NK-92 (cell line): ENCODE results near the gene TUBB2B.

Experiments used
- DNase-seq: peaks from one replicate; lab custom pipeline; 2025; ENCODE audit not compliant: unreplicated experiment; lab: John Stamatoyannopoulos, UW

Gene TUBB2B

DNA sequence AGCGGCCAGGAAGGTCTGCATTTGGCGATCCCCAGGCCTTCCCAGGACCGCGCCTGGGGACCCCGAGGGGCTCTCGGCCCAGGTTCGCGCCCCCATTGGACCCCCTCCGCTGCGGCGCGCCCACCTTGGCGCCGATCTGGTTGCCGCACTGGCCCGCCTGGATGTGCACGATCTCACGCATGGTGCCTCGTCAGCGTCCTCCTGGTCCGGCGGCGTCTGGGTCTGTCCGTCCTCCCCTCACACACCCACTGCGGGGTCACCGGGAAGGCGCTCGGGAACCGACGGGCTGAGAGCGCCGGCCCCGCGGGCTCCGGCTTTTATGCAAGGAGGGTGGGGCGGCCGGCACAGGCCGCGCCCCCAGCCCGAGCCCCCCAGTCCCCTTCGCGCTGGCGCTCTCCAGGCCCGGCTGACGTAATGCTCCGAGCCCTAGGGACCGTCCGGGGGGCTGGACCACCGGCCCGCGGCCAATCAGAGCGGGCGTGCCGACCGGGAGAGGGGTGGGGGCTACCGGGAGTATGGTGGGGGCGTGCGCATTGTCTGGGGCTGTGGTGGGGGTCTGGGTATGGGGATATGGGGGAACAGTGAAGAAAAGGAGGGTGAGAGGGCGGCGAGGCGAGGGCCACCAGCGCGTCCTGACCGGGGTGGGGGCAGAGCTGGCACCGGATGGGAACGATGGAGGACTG is at the start of gene TUBB2B:
Gene TUBB2B, minus strand, starts transcription at position 291 of the 683 bp plus-strand sequence. Its CDS starts 110 bp downstream, at position 181.
- DNase-seq, result no peak

DNA sequence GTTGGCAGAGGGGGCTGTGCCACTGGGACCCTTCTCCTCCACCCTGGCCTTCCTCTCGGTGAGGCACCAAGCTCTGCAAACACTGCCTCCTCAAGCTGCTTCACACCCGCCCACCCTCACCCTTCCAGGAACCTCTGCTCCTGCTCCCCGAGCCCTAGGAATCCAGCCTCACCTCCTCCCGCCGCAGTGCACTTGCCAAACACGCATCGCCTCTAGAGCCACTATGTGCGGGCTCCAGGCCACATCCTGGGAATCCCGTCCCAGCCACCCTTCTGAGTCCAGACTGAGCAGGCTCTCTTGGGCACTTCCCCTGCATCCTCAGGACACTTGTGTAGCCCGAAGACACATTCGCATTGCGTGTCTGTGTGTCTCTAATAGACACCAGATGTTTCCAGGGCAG is 49.8 kb upstream of the TUBB2B start:
- no peak for DNase-seq

DNA sequence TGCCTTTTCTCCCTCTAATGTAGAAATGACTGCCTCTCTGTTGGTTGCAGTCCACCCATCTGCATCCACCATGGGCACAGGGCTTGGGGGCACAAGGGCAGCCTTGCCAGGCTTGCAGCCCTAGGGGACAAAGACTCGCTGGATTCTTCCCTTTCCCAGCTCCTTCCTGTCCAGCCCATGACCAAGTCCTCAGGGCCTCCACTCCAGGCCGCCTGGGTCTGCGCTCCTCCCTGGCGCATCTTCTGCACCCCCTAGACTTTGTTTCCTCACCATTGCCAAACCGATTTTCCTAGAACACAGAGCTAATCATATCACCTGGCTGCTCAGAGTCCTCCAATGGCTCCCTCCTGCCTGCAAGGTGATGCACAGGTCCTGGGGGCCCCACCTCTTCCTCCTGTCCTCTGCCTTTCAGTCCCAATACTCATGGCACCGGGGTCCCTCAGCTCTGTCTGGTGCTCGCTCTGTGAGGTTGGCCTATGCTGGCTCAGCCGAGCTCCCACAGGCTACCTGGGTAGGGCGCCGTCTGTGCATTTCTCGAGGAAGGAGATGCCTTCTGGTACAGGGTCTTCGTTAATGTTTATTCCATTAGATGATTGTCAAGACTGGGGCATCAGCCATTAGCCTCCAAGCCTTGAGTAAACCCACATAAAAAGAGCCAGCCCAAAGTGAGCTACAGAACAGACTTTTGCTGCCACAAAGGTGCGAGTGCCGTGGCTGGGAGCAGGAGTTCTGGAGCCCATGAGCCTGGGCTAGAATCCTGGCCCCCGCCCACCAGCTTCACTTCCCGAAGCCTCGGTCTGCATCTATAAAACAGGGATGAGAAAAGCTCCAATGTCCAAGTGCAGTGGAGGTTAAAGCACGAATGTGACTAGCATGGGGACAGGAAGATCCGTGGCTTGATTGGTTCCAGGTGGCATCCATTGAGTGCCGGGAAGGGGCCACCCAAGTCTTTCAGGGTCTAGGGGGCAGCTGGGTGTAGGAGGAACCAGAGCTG is 49.0 kb upstream of the TUBB2B start:
- DNase-seq, result no peak

DNA sequence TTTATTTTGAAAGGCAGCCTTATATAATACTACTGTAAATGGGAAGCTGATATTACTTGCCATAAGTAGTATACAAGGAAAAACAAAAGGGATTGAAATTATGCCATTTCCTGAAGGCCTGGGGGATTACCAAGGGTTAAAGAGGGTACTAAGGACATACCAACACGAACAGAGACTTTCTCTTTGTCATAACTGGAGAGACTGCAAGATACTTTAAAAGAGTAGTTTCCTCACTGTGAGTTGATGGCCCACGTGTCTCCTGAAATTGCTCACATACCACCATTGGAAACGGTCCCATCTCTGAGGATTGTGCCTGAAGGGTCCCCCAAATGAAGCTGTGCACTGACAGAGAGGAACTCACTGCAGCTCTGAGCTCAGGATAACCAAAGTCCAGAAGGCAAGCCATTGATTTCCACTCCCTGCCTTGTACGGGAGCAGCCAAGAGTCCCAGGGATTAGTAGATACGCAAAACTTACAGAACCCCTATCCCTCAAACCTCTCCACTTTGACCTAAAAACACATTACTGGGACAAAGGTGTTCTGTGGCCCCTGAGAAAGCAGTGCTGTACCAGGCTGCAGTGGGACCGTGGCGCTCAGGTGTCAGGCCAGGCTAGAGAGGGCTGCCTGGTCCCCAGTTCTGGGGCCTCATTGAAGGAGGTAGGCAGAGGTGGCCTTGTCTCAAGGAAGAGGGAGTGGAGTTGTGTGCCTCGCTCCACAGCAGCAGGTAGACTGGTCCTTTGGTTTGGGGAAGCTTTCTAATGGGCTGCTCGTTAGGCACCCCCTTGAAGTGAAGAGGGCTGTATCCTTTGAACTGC is 46.5 kb upstream of the TUBB2B start:
- DNase-seq, result no peak

DNA sequence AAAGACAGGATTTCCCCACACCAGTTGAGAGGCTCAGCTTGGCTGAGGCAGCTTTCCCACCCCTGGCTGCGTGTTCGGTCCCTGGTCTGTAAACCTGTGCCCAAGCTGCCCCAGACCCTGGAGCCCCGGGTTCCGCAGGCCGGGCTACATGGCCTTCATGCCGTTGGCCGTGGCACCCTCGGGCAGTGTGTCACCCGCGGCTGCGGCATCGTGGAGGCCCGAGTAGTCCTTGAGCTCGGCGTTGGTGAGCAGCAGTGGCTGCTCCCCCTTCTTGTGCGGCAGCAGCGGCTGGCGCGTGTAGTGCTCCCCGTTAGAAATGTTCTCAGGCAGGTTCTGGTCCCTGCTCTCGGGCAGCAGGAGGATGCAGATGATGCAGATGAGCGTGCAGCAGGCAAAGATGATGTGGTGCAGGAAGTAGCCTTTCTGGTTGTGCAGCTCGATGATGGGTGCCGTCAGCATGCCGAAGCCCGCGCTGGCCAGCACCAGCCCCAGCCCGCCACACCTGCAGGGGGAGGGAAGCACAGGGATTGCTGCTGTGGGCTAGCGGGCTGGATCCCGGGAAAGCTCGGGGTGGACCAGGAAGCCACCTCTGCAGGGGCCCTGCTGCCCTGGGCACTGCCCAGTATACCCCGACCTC is 45.6 kb upstream of the TUBB2B start:
- DNase-seq, result no peak

DNA sequence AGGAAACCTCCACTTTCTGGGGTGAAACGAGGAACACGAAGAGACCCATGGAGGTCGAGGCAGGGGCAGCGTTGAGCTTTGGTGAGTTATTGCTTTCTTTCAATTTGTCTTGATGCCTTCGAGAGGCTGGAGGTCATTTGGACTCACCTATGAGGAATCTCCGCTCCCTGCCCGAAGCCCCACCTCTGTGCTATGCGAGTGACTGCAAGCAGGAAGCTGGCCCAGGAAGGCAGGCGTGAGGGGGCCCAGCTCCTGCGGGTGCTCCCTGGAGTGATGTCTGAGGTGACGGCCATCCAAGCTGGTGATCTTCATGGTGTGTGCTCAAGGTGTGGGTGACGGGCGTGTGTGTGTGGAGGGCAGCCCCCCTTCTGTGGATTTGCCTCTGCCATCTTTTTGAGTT is 44.3 kb upstream of the TUBB2B start:
- DNase-seq, result no peak

DNA sequence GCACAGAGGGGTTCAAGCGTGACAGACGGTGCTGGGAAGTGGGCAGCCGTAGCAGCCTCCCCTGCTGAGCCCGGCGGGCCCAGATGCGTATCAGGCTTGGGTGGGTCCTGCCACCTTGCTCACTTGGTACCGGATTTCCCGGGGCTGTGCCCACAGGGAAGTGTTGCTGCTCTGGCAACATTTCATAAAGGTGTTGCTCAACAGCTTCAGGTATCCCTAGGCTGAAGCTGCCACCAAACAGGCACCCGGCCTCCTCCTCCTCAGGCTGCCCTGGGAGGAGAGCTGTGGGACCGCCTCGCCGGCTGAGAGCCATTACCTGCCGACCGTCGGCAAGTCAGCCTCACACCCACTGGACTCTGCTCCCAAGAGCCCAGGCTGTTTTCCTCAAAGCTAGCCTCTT is 42.8 kb upstream of the TUBB2B start:
- no peak for DNase-seq

DNA sequence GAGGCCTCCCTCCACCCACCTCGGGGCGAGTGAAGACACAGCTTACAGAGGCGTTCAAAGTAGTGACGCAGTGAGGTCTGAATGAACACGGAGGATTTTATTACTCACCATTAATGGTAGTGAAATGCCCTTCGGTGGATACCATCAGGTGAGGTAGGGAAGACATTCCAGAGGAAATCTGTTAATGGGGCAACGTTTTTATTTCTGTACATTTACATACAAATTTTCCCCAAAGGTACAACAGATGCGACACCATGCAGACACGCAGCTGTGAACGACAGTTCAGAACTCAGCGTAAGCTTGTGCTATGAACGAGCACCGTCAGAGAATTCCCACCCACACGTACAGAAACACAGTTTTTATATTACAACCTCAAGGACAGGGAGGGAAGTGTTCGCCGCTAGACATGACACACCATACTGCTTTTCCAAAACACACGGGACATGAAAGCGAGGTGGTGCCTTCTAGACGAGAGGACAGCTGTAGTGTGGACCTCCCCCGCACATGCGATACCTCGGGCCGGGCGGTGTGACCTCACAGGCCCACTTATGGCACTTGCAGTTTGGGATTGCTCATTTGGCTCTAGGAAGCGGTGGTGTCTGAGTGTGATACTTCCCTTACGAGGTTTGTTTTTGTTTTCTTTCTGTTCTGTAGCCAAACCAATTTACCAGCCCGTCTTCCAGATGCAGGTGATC is 42.0 kb upstream of the TUBB2B start:
- DNase-seq, result no peak

DNA sequence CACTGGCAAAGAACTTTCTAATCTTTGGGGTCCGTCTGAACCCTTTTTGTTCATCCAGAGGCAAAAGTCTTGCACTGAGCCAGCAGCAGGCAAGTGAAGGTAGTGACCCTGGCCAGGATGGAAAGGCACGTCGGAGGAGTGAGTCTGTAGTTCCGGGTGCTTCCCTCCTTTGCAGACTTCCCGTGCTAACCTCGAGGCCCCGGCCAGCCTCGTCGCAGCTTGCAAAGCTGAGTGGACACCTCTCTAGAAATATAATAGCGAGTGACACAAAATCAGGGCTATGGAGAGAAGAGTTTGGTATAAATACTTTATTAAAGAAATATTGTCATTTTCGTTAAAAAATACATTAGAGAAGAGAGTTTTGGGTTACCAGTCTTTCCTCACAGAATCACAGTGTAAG is 41.2 kb upstream of the TUBB2B start:
- no peak for DNase-seq

DNA sequence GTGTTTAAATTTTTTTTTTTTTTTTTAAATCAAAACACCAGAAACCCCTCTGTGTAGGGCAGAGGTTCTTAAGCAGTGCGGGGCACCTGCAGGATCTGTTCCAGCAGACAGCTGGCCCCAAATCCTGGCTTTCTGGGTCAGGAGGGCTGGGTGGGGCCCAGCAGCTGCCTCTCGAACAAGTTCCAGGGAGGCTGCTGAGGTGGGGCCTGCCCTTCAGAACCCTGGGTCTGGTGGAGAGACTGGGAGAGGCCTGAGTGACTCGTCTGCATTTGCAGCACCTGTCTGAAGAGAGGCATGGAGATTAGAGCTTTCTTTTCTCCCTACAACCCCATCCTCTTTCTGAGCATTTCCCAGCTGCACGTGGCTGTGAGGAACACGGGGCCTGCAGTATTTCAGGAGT is 39.7 kb upstream of the TUBB2B start:
- no peak for DNase-seq

DNA sequence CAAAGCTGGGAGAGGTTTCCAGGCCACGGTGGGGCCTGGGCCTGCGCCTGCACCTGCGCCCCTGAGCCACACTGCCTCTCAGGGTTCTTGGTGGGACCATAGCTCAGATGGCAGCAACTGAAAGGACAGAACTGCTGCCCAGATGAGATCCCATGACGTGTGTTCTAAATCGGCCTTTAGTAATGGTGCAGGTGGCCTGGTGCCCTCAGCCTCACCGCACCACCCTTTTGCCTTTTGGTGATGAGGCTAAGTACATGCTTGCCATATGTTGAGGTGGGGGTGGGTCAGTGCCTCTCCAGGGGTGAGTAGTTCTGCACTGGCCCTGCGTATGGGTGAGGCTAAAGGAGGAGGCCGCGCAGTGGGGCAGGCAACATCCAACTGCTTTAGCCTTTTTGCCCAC is 38.7 kb upstream of the TUBB2B start:
- DNase-seq, result no peak

DNA sequence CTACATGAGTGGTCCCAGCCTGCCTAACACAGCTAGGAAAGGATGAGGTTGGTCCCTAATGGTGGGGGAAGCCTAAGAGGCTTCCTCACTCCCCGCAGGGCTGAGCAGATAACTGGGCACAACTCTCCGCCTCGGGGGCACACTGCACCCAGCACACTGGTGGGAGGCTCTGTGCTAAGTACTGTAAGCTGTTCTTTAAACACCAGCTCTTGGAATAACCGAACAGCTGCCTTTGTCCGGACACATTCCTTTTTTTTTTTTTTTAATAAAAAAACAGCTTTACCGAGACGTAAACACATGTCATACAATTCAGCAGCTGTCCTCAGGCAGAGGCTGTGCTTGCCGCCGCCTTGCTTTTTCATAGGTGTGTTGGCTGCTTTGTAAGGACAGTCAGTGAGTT is 38.2 kb upstream of the TUBB2B start:
- DNase-seq, result no peak

DNA sequence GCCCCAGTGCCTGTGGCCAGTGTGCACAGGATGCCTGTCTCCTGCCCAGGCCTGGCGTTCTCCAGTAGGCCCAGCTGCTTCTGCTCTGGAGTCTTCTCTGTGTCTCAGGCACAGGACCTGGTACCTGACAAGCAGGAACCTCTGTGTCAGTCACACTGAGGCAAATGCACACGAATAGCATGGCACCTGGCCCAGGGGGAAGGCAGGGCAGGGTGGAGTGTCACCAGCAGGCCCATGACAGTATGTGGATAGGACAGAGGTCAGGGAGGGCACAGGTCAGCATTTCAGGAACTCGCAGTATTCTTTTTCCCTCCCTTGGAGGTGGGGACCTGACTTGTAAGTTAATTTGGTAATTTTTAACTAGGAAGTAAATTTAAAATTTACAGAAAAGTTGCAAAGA is 36.9 kb upstream of the TUBB2B start:
- no peak for DNase-seq

DNA sequence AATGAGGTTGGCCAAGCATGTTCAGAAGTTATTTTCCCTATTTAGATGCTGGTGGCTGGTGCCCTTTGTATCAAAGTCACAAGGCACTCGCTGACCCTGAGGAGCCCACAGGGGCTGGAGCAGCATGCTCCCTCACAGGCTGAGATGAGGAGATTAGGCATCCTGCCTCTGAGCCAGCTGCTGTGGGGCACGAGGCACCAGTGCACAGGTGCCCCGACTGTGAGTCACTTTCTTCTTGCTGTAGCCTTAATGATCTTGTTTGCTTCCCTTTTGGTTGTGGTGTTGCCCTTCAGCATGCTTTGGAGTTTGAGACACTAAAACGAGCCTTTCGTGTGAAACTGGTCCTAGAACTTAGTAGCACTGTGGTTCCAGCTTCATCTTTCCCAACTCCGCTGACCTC is 35.6 kb upstream of the TUBB2B start:
- no peak for DNase-seq

DNA sequence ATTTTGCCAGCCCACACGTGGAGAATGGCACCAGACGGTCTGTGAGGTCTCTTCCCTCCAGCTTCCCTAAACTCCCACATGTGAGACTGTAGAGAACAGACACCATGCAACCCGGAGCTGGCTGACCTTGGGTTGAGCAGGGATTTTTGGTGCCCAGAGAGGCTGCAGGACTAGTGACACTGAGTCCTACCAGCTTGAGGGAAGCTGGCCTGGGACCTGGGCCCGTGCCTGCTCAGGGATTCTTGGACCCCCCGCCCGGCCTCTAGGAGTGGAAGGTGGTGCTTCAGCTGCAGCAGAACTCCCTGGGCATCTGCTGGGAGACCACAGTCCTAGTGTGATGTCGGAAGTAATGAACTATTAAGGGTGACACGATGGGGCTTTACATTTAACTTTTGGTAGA is 34.5 kb upstream of the TUBB2B start:
- no peak for DNase-seq

DNA sequence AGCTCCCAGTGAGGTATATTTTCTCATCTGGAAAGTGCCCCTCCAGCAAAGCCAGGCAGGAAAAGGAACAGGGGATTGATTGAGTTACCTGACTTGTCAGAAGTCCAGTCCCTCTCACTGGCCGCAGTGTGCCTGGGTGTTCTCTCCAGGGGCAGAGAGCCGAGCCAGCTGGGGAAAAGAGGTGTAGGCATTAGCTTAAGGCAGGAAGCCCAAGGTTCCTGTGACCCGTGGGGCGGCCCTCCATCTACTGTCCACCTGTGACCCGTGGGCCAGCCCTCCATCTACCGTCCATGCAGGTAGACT is 34.0 kb upstream of the TUBB2B start:
- DNase-seq, result no peak

DNA sequence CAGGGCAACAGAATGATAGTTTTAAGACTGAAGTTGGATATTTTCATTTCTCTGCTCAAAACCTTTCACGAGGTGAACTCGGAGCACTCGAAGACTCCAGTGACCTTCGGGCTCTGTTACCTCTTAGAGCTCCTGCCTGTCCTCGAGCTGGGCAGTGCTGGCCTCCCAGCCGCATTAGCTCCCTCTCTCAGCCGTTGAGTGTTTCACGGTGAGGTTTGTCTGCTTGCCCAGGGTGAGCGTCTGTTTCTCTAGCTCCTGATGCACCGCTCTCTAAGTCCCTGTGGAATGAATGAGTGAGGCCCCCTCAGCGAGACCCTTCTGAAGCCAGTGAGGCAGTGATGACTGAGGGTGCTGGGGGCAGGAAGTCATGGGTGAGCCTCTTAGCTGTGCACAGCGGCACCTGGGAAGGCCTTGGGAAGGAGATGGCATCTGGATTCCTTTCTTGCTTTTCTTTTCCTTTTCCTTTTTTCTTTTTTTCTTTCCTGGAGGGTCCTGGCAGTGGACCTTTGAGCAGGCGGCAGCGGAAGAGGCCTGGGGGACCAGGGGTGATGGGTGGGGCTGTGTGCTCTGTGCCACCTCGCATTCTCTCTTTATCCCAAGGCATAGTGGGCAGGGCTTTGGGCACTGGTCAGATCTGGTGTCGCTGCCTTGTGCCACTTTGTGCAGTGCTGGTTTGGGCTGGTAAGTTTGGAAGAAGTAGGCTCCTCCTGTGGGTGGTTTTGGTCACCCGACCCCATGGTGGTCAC is 33.5 kb upstream of the TUBB2B start:
- no peak for DNase-seq

DNA sequence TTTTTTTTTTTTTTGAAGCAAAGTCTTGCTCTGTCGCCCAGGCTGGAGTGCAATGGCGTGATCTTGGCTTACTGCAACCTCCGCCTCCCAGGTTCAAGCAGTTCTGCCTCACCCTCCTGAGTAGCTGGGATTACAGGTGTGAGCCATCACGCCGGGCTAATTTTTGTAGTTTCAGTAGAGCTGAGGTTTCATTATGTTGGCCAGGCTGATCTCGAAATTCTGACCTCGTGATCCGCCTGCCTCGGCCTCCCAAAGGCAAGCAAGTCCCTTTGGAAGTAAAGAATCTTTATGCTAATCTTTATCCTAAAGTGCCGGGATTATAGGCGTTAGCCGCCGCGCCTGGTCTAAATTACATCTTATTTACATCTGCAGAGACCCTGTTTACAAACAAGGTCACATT is 32.8 kb upstream of the TUBB2B start:
- no peak for DNase-seq

DNA sequence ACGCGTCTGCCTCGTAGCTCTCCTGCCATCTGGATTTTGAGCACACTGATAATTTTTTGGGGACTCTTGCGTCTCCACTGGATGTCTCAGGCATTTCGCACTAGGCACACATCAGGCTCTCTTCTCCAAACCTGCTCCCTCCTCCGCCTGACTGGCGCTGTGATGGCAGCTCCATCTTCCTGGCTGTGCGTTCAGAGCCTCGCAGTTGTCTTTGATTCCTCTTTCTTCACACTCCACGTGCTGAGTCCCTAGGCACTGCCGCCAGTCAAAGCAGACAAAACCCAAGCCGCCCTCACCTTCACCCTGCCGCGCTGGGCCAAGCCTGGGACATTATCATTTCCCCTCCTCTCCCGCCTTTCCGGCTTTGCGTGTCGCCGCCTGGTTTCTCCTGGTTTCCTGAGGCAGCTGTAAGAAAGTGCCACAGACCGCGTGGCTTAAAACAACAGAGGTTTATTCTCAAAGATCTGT is 32.1 kb upstream of the TUBB2B start:
- DNase-seq, result no peak
